WTC11 (cell line): ENCODE measurements around the gene KCNT2. TPM values are rescaled to one million over a fixed set of nuclear protein-coding genes. Genes with fewer than 3 reads are reported as not detected.

ENCODE experiments used
- ATAC-seq: fragments of 200-7000 bp; cut with Tn5 transposase; 2 replicates; pipeline ENCODE4 v1.10.0; 2021; ENCODE audit warnings: mild to moderate bottlenecking, moderate library complexity
- CTCF ChIA-PET: fragments of 300-600 bp; sonication (Branson Sonifier 250); formaldehyde crosslinking; loops from one replicate; lab custom pipeline; 2021; ENCODE audit warnings: antibody characterized with exemption; lab: Charles Lee
- POLR2A ChIA-PET: fragments of 350-600 bp; sonication (Branson Sonifier 250); formaldehyde crosslinking; loops from one replicate; lab custom pipeline; 2021; ENCODE audit warnings: antibody characterized with exemption; lab: Charles Lee
- DNase-seq: peaks from one replicate; pipeline ENCODE4 v3.0.0; 2021; ENCODE audit warnings: low spot score
- H3K27ac Mint-ChIP-seq: 2 replicates; pipeline ENCODE4 v1.8.0; 2021; ENCODE audit warnings: mixed read lengths
- H3K27me3 Mint-ChIP-seq: 2 replicates; pipeline ENCODE4 v1.8.0; 2021; ENCODE audit warnings: low read depth, mild to moderate bottlenecking, moderate library complexity, mixed read lengths
- H3K36me3 Mint-ChIP-seq: 2 replicates; pipeline ENCODE4 v1.8.0; 2021; ENCODE audit warnings: mixed read lengths
- H3K4me1 Mint-ChIP-seq: 2 replicates; pipeline ENCODE4 v1.8.0; 2022; ENCODE audit warnings: mixed read lengths
- H3K4me3 Mint-ChIP-seq: 2 replicates; pipeline ENCODE4 v1.8.0; 2021; ENCODE audit warnings: mild to moderate bottlenecking, moderate library complexity, mixed read lengths
- H3K9me3 Mint-ChIP-seq: 2 replicates; pipeline ENCODE4 v1.8.0; 2021; ENCODE audit warnings: mixed read lengths
- CREB1 ChIP-seq: sonication (generic); formaldehyde crosslinking; IDR thresholded peaks from 2 replicates; pipeline ENCODE4 v1.8.0; 2023; ENCODE audit warnings: mild to moderate bottlenecking, missing genetic modification reagents
- MXD4 ChIP-seq: fragments of 250-450 bp; sonication (Bioruptor Pico); IDR thresholded peaks from 2 replicates; pipeline ENCODE4 v1.8.0; 2021; ENCODE audit warnings: mild to moderate bottlenecking, moderate library complexity, borderline replicate concordance
- NR1H2 ChIP-seq: sonication (generic); formaldehyde crosslinking; IDR thresholded peaks from 2 replicates; pipeline ENCODE4 v1.9.0; 2021; ENCODE audit warnings: mild to moderate bottlenecking, moderate library complexity, missing genetic modification reagents
- NR2C2 ChIP-seq: sonication (generic); formaldehyde crosslinking; IDR thresholded peaks from 2 replicates; pipeline ENCODE4 v1.8.0; 2022; ENCODE audit warnings: mild to moderate bottlenecking, missing genetic modification reagents
- RELA ChIP-seq: sonication (generic); formaldehyde crosslinking; IDR thresholded peaks from 2 replicates; pipeline ENCODE4 v1.8.1; 2022; ENCODE audit warnings: missing genetic modification reagents, mild to moderate bottlenecking, borderline replicate concordance
- SP1 ChIP-seq: sonication (generic); formaldehyde crosslinking; conservative IDR thresholded peaks from 2 replicates; pipeline ENCODE4 v1.8.1; 2022; ENCODE audit warnings: missing genetic modification reagents
- TCF7 ChIP-seq: sonication (generic); formaldehyde crosslinking; IDR thresholded peaks from 2 replicates; pipeline ENCODE4 v1.8.0; 2022; ENCODE audit warnings: mild to moderate bottlenecking, low read depth, missing genetic modification reagents, moderate library complexity
- TEAD1 ChIP-seq: sonication (generic); formaldehyde crosslinking; IDR thresholded peaks from 2 replicates; pipeline ENCODE4 v1.8.0; 2022; ENCODE audit warnings: mild to moderate bottlenecking, missing genetic modification reagents
- ZBTB43 ChIP-seq: sonication (generic); formaldehyde crosslinking; IDR thresholded peaks from 2 replicates; pipeline ENCODE4 v1.8.1; 2023; ENCODE audit warnings: mild to moderate bottlenecking, missing genetic modification reagents
- ZNF232 ChIP-seq: sonication (generic); formaldehyde crosslinking; IDR thresholded peaks from 2 replicates; pipeline ENCODE4 v1.8.0; 2022; ENCODE audit warnings: mild to moderate bottlenecking, missing genetic modification reagents
- ZNF512 ChIP-seq: sonication (generic); formaldehyde crosslinking; IDR thresholded peaks from 2 replicates; pipeline ENCODE4 v1.8.1; 2022; ENCODE audit warnings: missing genetic modification reagents, borderline replicate concordance
- total RNA-seq: library from RNA; stranded (reverse); gene quantifications from 3 replicates; pipeline ENCODE4 v1.2.3, GENCODE V29; 2021
- TF ChIP-seq, protein P1 (sequence below): sonication (generic); formaldehyde crosslinking; IDR thresholded peaks from 2 replicates; pipeline ENCODE4 v1.8.1; 2023; ENCODE audit warnings: mild to moderate bottlenecking, missing genetic modification reagents, borderline replicate concordance
- TF ChIP-seq, protein P2 (sequence below): sonication (generic); formaldehyde crosslinking; IDR thresholded peaks from 2 replicates; pipeline ENCODE4 v1.8.0; 2023; ENCODE audit warnings: missing genetic modification reagents
- TF ChIP-seq, protein P3 (sequence below): sonication (generic); formaldehyde crosslinking; IDR thresholded peaks from 2 replicates; pipeline ENCODE4 v1.8.0; 2022; ENCODE audit warnings: mild to moderate bottlenecking, missing genetic modification reagents

The KCNT2 gene
- total RNA-seq, 1 experiment from 2014 or later: 11.6 TPM

DNA sequence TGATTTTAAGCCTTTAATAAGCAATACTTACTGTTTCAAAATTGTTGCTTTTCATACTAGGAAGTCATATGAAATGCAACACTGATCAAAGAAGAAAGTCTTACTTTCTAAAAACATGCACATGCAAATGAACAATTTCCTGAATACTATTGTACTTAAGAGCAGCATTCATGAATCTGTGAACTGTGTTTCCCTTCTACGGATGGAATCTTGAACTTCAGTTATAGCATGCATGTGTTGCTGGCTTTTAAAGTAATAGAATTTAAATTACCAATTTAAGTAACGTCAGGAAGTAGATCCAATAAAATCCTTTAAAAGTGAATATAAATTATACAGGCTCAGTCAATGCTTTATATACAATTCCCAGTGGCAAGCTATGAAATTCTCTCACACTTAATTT lies 348.9 kb downstream of the KCNT2 start:
- Mint-ChIP-seq H3K36me3 (no peaks in the 10 kb centered on the region), H3K27ac (no peak overlapping the region), H3K9me3 (peaks cover 8% of the 10 kb centered on the region; the same call in 1 of the 2 replicates), H3K4me1 (0 out of 2 replicates have a peak, but pooled peaks cover 3% of the 10 kb centered on the region), H3K4me3 (no peak overlapping the region), H3K27me3 (no peaks in the 10 kb centered on the region)
- TF ChIP-seq, protein P1, sequence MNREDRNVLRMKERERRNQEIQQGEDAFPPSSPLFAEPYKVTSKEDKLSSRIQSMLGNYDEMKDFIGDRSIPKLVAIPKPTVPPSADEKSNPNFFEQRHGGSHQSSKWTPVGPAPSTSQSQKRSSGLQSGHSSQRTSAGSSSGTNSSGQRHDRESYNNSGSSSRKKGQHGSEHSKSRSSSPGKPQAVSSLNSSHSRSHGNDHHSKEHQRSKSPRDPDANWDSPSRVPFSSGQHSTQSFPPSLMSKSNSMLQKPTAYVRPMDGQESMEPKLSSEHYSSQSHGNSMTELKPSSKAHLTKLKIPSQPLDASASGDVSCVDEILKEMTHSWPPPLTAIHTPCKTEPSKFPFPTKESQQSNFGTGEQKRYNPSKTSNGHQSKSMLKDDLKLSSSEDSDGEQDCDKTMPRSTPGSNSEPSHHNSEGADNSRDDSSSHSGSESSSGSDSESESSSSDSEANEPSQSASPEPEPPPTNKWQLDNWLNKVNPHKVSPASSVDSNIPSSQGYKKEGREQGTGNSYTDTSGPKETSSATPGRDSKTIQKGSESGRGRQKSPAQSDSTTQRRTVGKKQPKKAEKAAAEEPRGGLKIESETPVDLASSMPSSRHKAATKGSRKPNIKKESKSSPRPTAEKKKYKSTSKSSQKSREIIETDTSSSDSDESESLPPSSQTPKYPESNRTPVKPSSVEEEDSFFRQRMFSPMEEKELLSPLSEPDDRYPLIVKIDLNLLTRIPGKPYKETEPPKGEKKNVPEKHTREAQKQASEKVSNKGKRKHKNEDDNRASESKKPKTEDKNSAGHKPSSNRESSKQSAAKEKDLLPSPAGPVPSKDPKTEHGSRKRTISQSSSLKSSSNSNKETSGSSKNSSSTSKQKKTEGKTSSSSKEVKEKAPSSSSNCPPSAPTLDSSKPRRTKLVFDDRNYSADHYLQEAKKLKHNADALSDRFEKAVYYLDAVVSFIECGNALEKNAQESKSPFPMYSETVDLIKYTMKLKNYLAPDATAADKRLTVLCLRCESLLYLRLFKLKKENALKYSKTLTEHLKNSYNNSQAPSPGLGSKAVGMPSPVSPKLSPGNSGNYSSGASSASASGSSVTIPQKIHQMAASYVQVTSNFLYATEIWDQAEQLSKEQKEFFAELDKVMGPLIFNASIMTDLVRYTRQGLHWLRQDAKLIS (CRISPR knock-in tag): no peak
- TF ChIP-seq ZBTB43 (CRISPR knock-in tag) (no peak), ZNF512 (CRISPR knock-in tag) (no peak), ZNF232 (CRISPR knock-in tag) (no peak), MXD4 (CRISPR knock-in tag) (no peak), CREB1 (CRISPR knock-in tag) (no peak), NR2C2 (CRISPR knock-in tag) (no peak), SP1 (CRISPR knock-in tag) (no peak)
- ATAC-seq (no peak), DNase-seq (no peak)
- CTCF ChIA-PET: no interaction called here
- POLR2A ChIA-PET: no interaction called here

DNA sequence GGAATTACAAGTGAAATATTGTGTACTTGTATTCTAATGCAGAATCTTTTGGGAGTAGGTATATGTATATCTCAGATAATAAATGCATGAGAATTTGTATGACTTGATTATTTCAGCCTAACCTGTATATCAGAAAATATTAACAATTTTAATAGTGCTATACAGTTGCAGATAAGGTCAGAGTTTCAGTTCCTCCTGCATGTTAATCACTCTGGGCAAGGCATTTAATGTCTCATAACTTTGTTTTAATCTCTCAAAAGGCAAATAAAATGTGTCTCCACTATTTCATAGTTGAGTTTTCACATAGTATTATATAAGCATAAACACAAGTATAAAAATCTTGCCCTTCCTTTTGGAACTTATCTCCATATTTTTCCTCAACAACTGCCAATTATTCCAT lies 352.5 kb downstream of the KCNT2 start:
- Mint-ChIP-seq H3K27ac (no peak overlapping the region), H3K9me3 (no peaks in the 10 kb centered on the region), H3K4me3 (no peak overlapping the region), H3K36me3 (no peaks in the 10 kb centered on the region), H3K4me1 (0 out of 2 replicates have a peak, but pooled peaks cover 3% of the 10 kb centered on the region), H3K27me3 (no peaks in the 10 kb centered on the region)
- TF ChIP-seq NR1H2: no peak
- no peak for TF ChIP-seq TEAD1 (CRISPR knock-in tag)
- TF ChIP-seq RELA (CRISPR knock-in tag): no peak
- TF ChIP-seq, protein P2, sequence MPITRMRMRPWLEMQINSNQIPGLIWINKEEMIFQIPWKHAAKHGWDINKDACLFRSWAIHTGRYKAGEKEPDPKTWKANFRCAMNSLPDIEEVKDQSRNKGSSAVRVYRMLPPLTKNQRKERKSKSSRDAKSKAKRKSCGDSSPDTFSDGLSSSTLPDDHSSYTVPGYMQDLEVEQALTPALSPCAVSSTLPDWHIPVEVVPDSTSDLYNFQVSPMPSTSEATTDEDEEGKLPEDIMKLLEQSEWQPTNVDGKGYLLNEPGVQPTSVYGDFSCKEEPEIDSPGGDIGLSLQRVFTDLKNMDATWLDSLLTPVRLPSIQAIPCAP (CRISPR knock-in tag): no peak
- TF ChIP-seq, protein P1 (CRISPR knock-in tag): no peak
- no peak for TF ChIP-seq TCF7 (CRISPR knock-in tag)
- TF ChIP-seq, protein P3, sequence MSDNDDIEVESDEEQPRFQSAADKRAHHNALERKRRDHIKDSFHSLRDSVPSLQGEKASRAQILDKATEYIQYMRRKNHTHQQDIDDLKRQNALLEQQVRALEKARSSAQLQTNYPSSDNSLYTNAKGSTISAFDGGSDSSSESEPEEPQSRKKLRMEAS: no peak
- POLR2A ChIA-PET: no interaction called here
- DNase-seq (no peak), ATAC-seq (no peak)
- CTCF ChIA-PET: no interaction called here
